GM12872 (cell line): ENCODE measurements around the gene MREG.

Experiments
- TF ChIP-seq, protein P1 (sequence below): IDR thresholded peaks from 3 replicates; pipeline ENCODE4 v1.5.1; 2011; ENCODE audit warnings: low read depth, mild to moderate bottlenecking, low read length, moderate library complexity; ENCODE audit not compliant: insufficient read depth

Gene MREG

DNA sequence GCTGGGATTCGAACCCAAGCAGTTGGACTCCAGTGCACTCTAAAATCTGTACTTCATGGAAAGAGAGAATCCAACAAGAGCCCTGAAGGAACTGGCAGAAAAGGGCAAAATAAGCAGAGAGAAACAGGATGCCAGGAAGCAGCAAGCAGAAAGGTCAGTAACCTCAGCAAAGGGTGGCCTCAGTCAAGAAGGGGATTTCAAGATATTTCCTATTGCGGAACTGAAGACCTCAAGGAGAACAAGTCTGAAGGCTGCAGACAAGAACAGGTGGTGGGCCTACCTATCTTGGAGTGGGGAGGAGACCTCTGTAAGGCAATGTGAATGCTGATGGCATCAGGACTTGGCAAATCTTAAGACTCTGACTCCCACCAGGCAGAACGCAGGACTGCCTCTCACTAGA, 20.1 kb upstream of the MREG start:
- TF ChIP-seq, protein P1, sequence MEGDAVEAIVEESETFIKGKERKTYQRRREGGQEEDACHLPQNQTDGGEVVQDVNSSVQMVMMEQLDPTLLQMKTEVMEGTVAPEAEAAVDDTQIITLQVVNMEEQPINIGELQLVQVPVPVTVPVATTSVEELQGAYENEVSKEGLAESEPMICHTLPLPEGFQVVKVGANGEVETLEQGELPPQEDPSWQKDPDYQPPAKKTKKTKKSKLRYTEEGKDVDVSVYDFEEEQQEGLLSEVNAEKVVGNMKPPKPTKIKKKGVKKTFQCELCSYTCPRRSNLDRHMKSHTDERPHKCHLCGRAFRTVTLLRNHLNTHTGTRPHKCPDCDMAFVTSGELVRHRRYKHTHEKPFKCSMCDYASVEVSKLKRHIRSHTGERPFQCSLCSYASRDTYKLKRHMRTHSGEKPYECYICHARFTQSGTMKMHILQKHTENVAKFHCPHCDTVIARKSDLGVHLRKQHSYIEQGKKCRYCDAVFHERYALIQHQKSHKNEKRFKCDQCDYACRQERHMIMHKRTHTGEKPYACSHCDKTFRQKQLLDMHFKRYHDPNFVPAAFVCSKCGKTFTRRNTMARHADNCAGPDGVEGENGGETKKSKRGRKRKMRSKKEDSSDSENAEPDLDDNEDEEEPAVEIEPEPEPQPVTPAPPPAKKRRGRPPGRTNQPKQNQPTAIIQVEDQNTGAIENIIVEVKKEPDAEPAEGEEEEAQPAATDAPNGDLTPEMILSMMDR = no peak

DNA sequence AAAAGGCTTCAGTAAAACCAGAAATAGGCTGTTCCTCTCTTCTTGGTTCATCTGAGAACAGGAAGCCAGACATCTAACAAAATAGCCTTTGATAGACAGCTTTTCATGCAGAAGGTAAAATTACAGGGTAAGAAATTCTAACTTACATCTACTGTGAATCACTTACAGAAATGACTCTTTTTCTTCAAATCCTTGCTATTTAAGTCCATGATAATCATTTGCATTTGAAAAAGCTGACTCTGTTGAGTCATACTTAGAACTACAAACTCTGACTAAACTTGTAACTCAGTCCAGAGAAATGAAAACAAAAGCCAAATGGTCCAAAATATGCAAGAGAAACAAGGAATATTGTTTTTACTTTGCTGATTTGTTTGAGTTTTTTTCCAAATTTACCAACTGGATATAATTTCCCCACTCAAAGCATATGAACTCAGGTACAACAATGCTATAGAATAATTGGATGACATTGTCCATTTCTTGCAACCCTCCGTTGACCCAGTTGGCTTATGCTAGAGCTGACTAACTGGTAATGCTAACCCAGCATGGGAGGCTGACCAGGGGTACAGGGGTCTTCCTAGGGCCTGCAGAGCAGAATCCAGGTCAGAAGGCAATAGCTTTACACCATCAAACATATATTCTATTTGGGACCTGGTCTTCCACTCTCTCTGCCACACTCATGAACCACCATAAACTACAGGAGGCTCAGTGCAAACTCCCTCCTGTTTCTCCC, 18.8 kb upstream of the MREG start:
- TF ChIP-seq, protein P1 = no peak

DNA sequence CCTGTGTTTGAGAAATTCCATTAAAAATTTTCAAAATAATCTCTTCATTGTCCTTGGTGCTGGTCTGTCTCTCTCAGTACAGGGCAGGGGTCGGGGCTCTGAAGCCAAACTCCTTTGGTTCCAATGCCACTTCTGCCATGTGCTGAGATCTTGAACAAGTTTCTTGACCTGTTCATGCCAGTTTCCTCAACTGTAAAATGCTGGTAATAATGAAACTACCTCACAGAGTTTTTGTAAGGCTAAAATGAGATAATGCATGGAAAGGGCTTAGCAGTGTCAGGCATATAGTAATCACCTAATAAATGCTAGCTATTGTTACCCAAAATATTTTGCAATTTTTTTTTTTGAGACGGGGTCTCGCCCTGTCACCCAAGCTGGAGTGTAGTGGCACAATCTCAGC, 16.9 kb upstream of the MREG start:
- TF ChIP-seq, protein P1 = no peak

DNA sequence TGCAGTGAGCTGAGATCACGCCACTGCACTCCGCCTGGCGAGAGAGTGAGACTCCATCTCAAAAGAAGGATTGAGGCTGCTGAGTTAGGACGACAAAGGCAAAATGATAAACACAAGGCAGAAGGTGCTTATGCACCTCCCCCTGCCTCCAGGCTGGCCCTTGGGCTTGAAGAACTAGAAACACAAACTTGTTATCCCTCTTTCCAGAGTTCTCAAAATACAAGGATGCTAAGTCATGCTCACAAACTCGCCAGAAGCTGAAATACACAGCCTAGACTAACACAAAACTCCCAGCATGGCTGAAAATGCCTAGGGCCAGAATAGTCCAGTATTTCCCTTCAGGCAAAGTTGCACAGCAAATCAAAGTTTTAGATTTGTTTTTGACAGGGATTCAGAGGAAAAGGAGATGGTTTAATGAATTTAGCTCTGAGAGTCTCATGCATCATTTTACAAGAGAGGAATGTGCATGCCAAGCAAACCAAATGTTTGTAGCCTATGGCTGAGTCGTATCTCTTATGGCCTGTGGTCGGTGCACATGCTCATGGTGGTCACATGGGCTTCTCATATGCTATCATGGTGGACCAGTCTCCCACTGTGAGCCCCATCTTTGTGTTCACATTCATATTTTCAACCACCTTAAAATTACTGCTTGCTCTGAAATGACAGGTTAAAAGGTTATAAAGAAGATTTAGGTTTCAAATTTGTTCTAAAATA, 16.2 kb upstream of the MREG start:
- TF ChIP-seq, protein P1 = no peak

DNA sequence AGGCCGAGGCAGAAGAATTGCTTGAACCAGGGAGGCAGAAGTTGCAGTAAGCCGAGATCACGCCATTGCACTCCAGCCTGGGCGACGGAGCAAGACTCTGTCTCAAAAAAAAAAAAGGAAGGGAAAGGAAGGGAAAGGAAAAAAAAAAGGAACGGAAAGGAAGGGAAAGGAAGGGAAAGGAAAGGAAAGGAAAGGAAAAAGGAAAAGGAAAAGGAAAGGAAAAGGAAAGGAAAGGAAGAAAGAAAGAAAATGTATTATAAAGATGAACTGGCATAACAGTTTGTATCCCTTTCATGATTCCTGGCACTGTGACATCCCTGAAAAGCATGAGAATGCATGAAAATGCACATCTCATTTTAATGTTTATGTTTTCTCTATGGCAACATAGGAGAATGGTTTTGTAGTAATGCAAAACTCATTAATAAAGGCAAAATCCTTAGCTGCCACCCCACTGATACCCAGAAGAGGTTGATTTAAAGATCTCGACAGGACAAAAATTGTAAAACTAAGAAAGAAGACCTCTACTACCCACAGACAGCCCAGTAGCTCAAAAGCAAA, 11.5 kb upstream of the MREG start:
- TF ChIP-seq, protein P1 = no peak

DNA sequence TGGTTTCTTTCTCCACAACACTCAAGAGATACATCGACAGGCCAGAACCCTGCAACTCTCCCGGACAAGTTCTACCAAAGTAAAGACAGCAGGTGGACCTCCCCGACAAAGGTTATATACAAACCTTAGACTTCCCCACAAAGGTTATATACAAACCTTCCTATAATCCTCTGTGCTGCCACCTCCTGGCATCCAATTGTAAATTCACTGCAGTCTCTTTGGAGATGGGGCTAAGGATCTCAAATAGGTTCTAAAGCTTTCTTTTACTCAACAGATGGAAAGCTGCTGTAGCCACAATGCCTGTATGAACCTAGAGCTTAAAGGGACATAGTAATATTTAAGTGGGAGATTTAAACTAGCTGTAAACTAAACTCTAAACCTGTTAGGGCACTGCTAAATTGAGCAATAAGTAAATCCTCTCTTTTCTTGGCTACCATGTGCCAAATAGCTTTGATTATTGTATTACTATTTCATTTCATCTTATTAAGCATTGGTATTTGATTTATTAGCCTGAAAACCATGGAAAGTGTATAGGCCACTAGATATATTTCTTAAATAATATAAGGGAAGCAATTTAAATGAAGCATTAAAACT, 9.8 kb upstream of the MREG start:
- TF ChIP-seq, protein P1 = peak; percentile 68; the same call in 2 of the 3 replicates
